ENCODE results near the gene EIF2D. TPM values are rescaled to one million over a fixed set of nuclear protein-coding genes. Genes with fewer than 3 reads are reported as not detected.

Gene EIF2D
- total and polyA plus RNA-seq, 8 donors = 37.5 to 110 (median 90.7) TPM

- Histone ChIP-seq H3K9me3 (no peaks in the 10 kb centered on the region), H3K4me1 (peaks cover 25 to 94% of the 10 kb centered on the region in 2 donors), H3K27me3 (no peaks in the 10 kb centered on the region), H3K4me3 (peak overlapping the region in 1 of 2 donors; percentile 80), H3K36me3 (peaks cover 0 to 15% of the 10 kb centered on the region in 2 donors), H3K27ac (peak overlapping the region; percentile 84 to 99)
- ATAC-seq (no peak), DNase-seq (no peak)
- no peak for TF ChIP-seq CTCF (IDR thresholded peaks at IDR 0.05)
- intact Hi-C loops (cut with DNase I) = no loop called here
Measured at GRCh38 chr1:206558794-206559671, 53.2 kb downstream of the EIF2D start.

- Histone ChIP-seq H3K9me3 (no peaks in the 10 kb centered on the region), H3K4me3 (peak overlapping the region; percentile 58 to 80), H3K27me3 (no peaks in the 10 kb centered on the region), H3K27ac (peak overlapping the region; percentile 84 to 99), H3K36me3 (peaks cover 0 to 11% of the 10 kb centered on the region in 2 donors), H3K4me1 (peaks cover 25 to 82% of the 10 kb centered on the region in 2 donors)
- no peak for TF ChIP-seq CTCF (IDR thresholded peaks at IDR 0.05)
- DNase-seq = peak in 2 of 4 donors; percentile 21 to 49
- peak; percentile 19 for ATAC-seq
- intact Hi-C loops (cut with DNase I) = no loop called here
Measured at GRCh38 chr1:206557636-206558473, 54.4 kb downstream of the EIF2D start.

- H3K27me3 ChIP-seq = no peaks in the 10 kb centered on the region
- H3K27ac ChIP-seq = peak overlapping the region; percentile 84 to 99
- intact Hi-C loops (cut with DNase I) = no loop called here
- H3K4me1 ChIP-seq = peaks cover 25 to 73% of the 10 kb centered on the region in 2 donors
- DNase-seq = peak in 3 of 4 donors; percentile 55 to 98 (median 93)
- no peaks in the 10 kb centered on the region for H3K9me3 ChIP-seq
- H3K4me3 ChIP-seq = peak overlapping the region; percentile 58 to 80
- peak; percentile 76 for ATAC-seq
- peaks cover 0 to 6% of the 10 kb centered on the region in 2 donors for H3K36me3 ChIP-seq
- peak in 1 of 2 donors; percentile 18 for TF ChIP-seq CTCF (IDR thresholded peaks at IDR 0.05)
Measured at GRCh38 chr1:206556750-206557635, 55.3 kb downstream of the EIF2D start.

- DNase-seq (no peak), ATAC-seq (no peak)
- Histone ChIP-seq H3K9me3 (no peaks in the 10 kb centered on the region), H3K27ac (peak overlapping the region in 1 of 2 donors; percentile 99), H3K36me3 (no peaks in the 10 kb centered on the region), H3K4me3 (peak overlapping the region in 1 of 2 donors; percentile 80), H3K27me3 (no peaks in the 10 kb centered on the region), H3K4me1 (peaks cover 25 to 68% of the 10 kb centered on the region in 2 donors)
- intact Hi-C loops (cut with DNase I) = no loop called here
- no peak for TF ChIP-seq CTCF (IDR thresholded peaks at IDR 0.05)
Measured at GRCh38 chr1:206556047-206556749, 56.1 kb downstream of the EIF2D start.

Data from left lung (tissue), 10 donors.